DMS 273 treated with DMSO at 0.1 percent for 48 hours (cell line): Measurements from ENCODE around the gene SFT2D3.

Source experiments
- DNase-seq: peaks from one replicate; lab custom pipeline; 2025; lab: John Stamatoyannopoulos, UW

Gene SFT2D3

DNA sequence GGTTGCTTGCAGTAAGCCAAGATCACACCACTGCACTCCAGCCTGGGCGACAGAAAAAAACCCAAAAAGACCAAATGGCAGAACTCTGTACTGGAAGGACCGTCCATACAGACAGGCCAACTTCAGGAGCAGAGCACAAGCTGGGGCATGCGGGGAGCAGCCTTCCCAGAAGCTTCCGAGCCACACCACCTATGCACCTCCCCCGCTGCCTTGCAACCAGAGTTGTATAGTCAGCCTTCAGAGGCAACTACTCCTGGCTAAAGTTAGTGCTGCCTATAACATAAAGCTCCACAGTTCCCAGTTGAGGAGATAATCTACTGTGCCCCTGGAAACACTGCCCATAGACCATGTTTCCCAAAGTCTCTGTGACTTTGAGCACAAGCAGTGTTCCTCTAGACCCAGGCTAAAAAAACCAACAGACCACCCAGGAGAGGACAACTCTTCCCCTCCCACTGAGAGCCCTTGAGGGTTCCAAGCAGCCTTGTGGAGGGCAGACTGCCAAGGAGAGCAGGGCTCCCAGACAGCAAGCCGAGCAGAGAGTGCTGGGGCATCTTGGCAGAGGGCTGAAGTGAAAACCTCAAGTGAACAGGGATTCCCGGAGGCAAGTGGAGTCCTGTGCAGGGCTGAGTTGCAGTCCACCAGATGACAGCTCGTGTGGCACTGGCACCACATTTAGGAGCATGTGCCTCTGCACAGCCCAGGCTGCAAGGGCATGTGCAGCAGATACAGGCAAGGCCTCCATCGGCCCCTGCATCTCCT is 6.8 kb downstream of the SFT2D3 start:
- DNase-seq: no peak

DNA sequence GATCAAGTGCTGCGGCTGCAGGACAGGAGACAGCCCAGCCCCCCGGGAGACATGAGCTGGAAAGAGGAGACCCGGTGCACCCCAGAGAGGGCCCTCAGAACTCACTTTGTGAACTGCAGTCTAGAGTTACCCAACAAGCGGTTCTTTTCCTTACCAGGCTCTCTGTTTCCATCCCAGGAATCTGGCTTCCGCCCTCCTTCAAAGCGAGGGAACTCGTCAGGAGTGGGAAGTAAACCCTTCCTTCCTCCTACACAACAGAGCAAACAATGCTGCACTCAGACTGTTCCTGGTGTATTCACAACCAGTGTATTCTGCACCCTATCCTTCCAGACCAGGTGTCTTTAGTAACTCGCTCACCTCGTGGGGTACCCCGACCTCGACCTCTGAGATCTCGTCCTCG is 8.0 kb downstream of the SFT2D3 start:
- no peak for DNase-seq

DNA sequence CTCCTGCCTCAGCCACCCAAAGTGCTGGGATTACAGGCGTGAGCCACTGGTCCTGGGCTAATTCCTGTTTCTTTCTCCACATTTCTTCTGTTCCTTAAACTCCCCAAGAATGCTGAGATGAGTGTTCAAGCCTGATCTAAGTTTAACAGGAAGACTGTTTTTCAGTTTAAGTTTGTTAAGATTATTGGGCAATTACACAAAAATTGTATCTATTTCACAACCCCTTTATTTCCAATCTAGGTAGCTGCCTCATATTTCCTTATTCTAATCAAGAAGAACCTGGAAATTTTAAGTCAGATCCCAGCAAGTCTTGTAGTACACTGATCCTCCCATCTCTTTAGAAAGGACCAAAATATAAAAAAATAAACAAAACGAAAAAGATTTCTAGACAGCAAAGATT is 11.7 kb downstream of the SFT2D3 start:
- DNase-seq: no peak

DNA sequence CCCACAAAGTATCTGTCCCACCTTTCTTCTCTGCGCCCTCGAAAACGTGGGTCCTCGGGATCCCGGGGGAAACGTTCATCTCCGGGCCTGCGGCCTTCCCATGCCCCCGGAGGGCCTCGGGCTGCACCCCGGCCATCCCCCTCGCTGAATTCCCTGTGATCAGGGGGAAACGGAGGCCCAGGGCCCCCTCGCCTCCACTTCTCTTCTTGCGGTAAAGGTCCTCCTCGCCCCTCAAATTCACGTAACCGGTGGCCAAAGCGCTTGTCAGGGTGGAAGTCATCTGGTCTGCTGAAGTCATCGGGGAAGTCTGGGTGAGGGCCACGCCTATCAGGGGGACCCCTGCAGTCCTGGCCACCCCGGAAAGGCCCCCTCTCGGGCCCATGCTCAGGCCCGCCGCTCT is 12.3 kb downstream of the SFT2D3 start:
- DNase-seq: no peak

DNA sequence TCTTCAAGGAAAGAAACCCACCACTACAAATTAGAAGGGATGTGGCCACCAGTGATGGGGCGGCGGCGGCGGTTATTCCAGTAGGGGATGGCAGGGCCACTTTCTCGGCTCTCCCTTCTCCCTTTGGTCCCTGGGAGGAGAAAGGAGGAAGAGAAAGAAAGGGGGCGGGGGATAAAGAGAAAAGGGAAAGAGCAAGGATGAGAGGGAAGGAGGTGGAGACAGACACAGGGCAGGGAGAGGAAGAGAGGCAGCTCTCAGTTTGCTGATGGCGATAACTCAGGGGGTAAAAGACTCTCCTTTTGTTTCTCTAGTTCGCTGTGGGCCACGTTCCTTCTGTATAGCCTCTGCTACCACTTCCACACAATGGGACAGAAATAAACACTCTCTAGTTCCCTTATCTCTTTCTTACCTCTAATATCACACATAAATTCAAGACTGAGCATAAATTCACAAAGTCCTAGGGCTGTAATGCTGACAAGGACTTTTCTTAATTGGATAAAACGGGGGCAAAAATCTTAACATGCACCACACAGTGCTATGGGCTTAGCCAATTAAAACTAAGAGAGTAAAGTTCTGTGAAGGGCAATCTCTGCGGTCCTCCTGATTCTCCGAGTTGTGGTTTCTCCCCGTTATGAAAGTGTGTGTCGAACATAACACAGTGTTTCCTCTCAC is 14.6 kb downstream of the SFT2D3 start:
- no peak for DNase-seq

GRCh38 chr2:127718271-127718670 is 17.0 kb downstream of the SFT2D3 start:
- no peak for DNase-seq

DNA sequence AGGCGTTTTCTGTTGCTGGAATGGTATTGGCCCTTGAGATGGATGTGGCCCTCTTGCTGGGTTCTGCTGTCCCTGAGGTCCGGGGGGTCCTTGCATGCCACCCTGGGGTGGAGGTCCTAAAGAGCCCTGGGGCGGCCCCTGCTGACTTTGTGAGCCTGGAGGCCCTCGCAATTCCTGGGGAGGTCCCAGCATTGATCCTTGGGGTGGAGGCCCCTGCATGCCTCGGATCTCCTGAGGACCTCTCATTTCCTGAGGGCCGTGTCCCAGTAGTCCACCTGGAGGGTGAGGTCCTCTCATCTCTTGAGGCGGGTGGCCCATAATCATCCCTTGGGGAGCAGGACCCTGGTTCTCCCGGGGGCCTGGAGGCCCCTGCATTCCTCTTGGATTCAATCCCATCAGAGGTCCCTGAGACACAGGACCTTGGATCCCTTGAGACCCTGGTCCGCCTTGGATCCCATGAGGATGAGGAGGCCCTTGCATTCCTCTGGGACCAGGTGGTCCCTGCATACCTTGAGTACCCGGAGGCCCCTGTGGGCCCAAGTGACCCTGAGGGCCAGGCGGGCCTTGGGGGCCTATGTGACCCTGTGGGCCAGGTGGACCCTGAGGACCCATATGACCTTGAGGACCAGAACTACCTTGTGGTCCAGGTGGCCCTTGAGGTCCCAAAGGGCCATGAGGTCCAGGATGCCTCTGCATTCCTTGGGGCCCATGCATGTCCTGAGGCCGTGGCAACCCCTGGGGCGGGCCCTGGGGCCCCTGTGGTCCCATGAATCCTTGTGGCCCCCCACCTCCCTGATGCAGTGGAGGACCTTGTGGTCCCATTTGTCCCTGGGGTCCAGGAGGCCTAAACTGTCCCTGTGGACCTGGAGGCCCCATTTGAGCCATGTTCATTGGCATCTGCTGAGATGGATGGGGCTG is 18.3 kb downstream of the SFT2D3 start:
- DNase-seq: no peak

DNA sequence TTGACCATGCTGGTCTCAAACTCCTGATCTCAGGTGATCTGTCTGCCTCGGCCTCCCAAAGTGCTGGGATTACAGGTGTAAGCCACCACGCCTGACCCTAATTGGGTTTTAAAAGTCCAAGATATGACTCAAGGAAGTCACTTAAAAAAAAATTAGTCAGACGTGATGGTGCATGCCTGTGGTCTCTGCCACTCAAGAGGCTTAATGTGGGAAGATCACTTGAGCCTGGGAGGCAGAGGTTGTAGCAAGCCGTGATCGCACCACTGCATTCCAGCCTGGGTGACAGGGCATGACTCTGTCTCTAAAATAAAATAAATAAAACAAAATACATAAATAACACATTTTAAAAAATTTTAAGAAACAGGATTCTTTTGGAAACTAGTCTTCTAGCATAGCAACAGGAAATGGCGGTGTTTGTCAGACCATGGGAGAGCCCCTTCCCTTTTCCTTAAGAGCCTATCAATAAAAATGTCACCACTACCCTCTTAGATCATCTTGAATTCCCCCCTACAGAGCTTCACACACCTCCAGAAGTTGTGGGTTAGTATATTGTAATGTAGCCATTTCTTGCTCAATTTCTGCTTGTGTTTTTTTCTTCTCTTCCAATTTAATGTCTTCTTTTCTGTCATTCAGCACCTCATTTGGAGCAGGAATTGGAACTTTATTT is 20.1 kb downstream of the SFT2D3 start:
- no peak for DNase-seq

- no peak for DNase-seq
These were observed 20.7 kb downstream of the SFT2D3 start for GRCh38 chr2:127721978-127722355.

GRCh38 chr2:127722807-127723206 is 21.5 kb downstream of the SFT2D3 start:
- DNase-seq: no peak

DNA sequence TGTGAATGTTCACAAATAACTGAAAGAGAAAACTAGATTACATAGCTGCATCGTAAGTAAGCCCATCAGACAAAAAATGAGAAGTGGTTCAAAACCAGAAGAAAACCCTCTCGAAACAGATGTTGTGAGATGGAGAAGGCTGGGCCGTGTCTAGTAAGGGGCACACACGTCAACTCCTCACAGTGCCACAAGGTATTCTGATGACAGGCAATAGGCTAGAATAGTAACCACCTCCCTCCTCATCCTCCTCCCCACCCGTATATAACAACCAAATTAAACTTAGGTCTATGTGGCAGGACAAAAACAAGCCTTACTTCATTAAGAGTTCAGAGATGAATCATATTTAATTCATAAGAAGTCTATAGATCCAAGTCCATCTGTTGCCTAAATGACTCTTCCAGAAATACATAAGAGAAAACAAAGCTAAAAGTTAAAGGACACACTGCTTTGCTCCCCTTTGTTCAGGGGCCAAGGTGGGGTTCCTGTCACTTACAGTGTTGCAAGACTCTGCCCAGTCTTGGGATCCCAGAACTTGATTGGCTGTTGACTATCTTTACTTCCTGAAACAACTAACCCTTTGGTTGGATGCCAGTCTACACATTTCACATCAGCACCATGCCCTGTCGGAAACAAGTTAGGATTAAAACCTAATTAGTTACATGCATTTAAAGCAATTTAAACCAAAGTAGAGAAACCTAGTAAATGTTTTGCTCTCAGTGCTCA is 25.0 kb downstream of the SFT2D3 start:
- no peak for DNase-seq

GRCh38 chr2:127733113-127733815 is 32.0 kb downstream of the SFT2D3 start:
- no peak for DNase-seq

DNA sequence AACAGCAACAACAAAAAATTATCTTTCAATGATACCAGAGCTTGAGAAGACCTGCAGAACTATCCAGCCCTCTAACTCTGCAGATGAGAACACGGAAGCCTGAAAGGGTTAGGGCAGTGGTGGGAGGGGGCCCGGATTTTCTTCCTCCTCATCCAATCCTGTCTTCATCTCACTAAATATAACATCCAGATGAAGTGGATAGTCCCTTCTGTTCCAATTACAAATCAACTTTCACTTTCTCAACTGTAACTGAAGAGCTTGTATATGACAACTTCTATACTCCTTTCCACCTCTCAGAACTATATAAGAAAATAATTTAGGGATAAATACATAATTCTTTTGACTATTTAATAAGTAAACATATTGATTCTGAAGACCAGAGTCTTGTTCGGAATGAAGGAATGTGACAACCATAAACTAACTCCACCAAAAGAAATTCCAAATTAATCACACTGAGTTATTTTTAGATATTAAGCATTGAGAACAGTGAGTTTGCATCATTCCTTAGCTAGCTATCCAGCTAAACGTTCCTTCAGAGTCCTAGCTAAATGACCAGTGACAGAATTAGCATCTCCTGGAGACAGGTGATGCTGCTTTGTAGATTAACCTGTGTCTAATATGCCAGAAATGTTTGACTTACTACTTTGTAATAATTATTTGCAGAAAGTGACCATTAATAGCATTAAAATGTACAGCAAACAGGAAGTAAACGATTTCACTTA is 32.7 kb downstream of the SFT2D3 start:
- no peak for DNase-seq

GRCh38 chr2:127735044-127735443 is 33.7 kb downstream of the SFT2D3 start:
- no peak for DNase-seq

- DNase-seq: no peak
These were observed 34.5 kb downstream of the SFT2D3 start for GRCh38 chr2:127735537-127736399.

DNA sequence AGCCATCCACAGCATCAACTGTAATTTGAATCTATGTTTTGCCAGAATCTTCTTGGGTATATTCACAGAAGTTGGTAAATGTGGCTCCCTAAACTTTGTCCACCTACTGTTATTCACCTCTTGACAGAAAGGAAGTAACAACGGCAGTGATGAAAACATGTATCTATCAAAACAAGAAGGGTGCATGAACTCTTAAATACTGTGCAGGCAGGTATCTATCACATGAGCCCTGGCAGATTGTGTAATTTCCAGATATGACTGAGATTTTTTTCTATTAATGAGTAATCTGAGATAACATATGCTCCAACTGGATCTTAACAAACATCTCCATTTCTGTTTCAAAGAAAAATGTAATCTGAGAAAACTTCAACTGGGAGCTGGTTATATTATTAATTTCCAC is 36.6 kb downstream of the SFT2D3 start:
- DNase-seq: no peak

- DNase-seq: no peak
These were observed 38.5 kb downstream of the SFT2D3 start for GRCh38 chr2:127739800-127740199.

DNA sequence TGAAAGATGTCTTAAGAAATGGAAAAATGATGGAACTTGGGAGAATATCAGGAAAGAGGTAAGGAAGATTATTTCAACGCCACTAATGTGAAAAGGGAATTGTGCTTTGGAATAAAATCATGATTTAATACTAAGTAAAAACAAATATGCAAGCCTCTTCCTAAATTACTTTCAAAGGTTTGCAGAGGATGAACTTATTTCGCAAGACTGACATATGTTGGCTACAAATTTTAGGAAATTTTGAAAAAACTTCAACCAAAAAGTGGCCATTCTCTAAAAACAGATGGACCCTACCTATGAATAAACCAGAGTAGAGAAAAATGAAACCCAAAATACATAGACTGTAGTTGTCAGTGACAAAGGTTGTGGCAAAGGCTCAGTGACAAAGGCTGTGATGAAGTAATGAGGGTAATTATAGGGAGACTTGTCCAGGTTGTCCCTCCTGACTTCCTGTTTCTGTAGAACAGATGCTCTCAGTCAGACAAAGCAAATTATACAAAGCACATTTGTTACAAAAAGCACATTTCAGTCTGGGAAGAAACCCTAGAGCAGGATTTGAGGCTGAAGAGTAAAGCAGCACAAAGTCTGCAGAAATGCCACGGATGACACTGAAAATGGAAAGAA is 39.5 kb downstream of the SFT2D3 start:
- DNase-seq: no peak
